Fibroblast of lung (primary cell): ENCODE results near the gene ARR3. TPM values are rescaled to one million over a fixed set of nuclear protein-coding genes. Genes with fewer than 3 reads are reported as not detected.

Experiments
- DNase-seq, 2 donors: peaks; one replicate each; pipeline versions ENCODE4 v3.0.0 to v3.0.0-alpha.2; 2010; ENCODE audit warnings: low read depth in 2 of 2
- H2AFZ ChIP-seq: 2 replicates; pipeline ENCODE4 v1.5.1; 2012; ENCODE audit warnings: low read length, control low read depth, inconsistent platforms
- H3K27ac ChIP-seq: 2 replicates; pipeline ENCODE4 v1.5.1; 2011; ENCODE audit warnings: low read length, control low read depth; ENCODE audit not compliant: insufficient read depth
- H3K27me3 ChIP-seq: 2 replicates; pipeline ENCODE4 v1.5.1; 2011; ENCODE audit warnings: mild to moderate bottlenecking, low read length; ENCODE audit not compliant: control insufficient read depth, insufficient read depth
- H3K36me3 ChIP-seq: 2 replicates; pipeline ENCODE4 v1.5.1; 2011; ENCODE audit warnings: low read length; ENCODE audit not compliant: control insufficient read depth, insufficient read depth
- H3K4me1 ChIP-seq: 2 replicates; pipeline ENCODE4 v1.5.1; 2011; ENCODE audit warnings: low read length; ENCODE audit not compliant: control insufficient read depth, insufficient read depth; ENCODE audit errors: extremely low read depth
- H3K4me2 ChIP-seq: 2 replicates; pipeline ENCODE4 v1.5.1; 2011; ENCODE audit warnings: low read length, control low read depth; ENCODE audit not compliant: insufficient read depth; ENCODE audit errors: extremely low read depth
- H3K4me3 ChIP-seq, 4 experiments: fragments of 200-600 bp in 1 of 4; sonication (generic) in 1 of 4; replicated peaks in 1 of 4; 2 replicates each; pipeline ENCODE4 v1.5.1; 2011 to 2016; ENCODE audit warnings: low read length in 4 of 4, low read depth in 3 of 4, mild to moderate bottlenecking in 3 of 4, control low read depth in 2 of 4, inconsistent platforms in 1 of 4, mixed read lengths in 1 of 4; ENCODE audit not compliant: insufficient read depth in 1 of 4; ENCODE audit errors: control extremely low read depth in 1 of 4
- H3K79me2 ChIP-seq: 2 replicates; pipeline ENCODE4 v1.5.1; 2012; ENCODE audit warnings: mild to moderate bottlenecking, low read length, inconsistent platforms; ENCODE audit not compliant: control insufficient read depth, insufficient read depth
- H3K9ac ChIP-seq: 2 replicates; pipeline ENCODE4 v1.5.1; 2011; ENCODE audit warnings: mild to moderate bottlenecking, low read length, control low read depth; ENCODE audit not compliant: insufficient read depth
- H3K9me3 ChIP-seq: 2 replicates; pipeline ENCODE4 v1.5.1; 2012; ENCODE audit warnings: low read depth, low read length; ENCODE audit not compliant: control insufficient read depth, insufficient read depth
- H4K20me1 ChIP-seq: 2 replicates; pipeline ENCODE4 v1.5.1; 2011; ENCODE audit warnings: low read length; ENCODE audit not compliant: control insufficient read depth, insufficient read depth; ENCODE audit errors: extremely low read depth
- CTCF ChIP-seq, 2 donors: IDR thresholded peaks in 1 of 2; conservative IDR thresholded peaks in 1 of 2; 1 replicate in 1 of 2; 2 replicates in 1 of 2; pipeline ENCODE4 v1.5.1; 2011 to 2012; ENCODE audit warnings: low read length in 2 of 2, control low read depth in 1 of 2, inconsistent platforms in 1 of 2, low read depth in 1 of 2, mild to moderate bottlenecking in 1 of 2
- EZH2 ChIP-seq: IDR thresholded peaks from 2 replicates; pipeline ENCODE4 v1.5.1; 2012; ENCODE audit warnings: low read length, control low read depth, mild to moderate bottlenecking; ENCODE audit errors: missing control alignments
- polyA plus RNA-seq, 2 donors: library from polyadenylated mRNA; depleted of rRNA in 1 of 2; stranded (reverse) in 1 of 2; unstranded in 1 of 2; fragments of >200 nt; gene quantifications; 2 replicates each; pipeline ENCODE4 v1.2.1, GENCODE V29; 2011 to 2012; ENCODE audit warnings: missing spikeins in 1 of 2
- total RNA-seq: library from RNA; depleted of rRNA; stranded (reverse); fragments of >200 nt; gene quantifications from 2 replicates; pipeline ENCODE4 v1.2.1, GENCODE V29; 2014

The ARR3 gene
- total and polyA plus RNA-seq, 2 donors (not counting 1 experiment from before 2014, with no cell fraction given): not detected

GRCh38 chrX:70289168-70289792, 21.1 kb downstream of the ARR3 start:
- no peaks in the 10 kb centered on the region for H4K20me1 ChIP-seq
- H3K36me3 ChIP-seq: peaks cover 3% of the 10 kb centered on the region
- H3K4me2 ChIP-seq: peak overlapping the region; percentile 78
- H3K27me3 ChIP-seq: no peaks in the 10 kb centered on the region
- H3K4me3 ChIP-seq: peak overlapping the region; percentile 62 to 89 (median 73)
- DNase-seq: peak in 1 of 2 donors; percentile 18
- H3K9ac ChIP-seq: peak overlapping the region; percentile 53
- peak overlapping the region; percentile 74 for H3K27ac ChIP-seq
- H2AFZ ChIP-seq: peak overlapping the region; percentile 80
- no peaks in the 10 kb centered on the region for H3K9me3 ChIP-seq
- TF ChIP-seq EZH2 (no peak), CTCF (conservative IDR thresholded peaks at IDR 0.05 in 1 of 2, IDR thresholded peaks at IDR 0.05 in 1 of 2; ENCODE audit: low read depth in 1 of 2, low read length in 2 of 2) (no peak)
- H3K4me1 ChIP-seq: no peaks in the 10 kb centered on the region
- peaks cover 38% of the 10 kb centered on the region for H3K79me2 ChIP-seq

GRCh38 chrX:70289793-70290770, 21.9 kb downstream of the ARR3 start, which contains the start of the genes KIF4A and PDZD11:
Gene KIF4A, plus strand, starts transcription at chrX:70290104. Its CDS starts 355 bp downstream, at chrX:70290459.
Gene PDZD11, minus strand, starts transcription at chrX:70289927. Its CDS starts 586 bp downstream, at chrX:70289341.
- H3K27ac ChIP-seq: peak within 1 kb of the TSS; percentile 74
- H3K4me1 ChIP-seq: no peaks in the 10 kb centered on the region
- TF ChIP-seq CTCF (conservative IDR thresholded peaks at IDR 0.05 in 1 of 2, IDR thresholded peaks at IDR 0.05 in 1 of 2; ENCODE audit: low read depth in 1 of 2, low read length in 2 of 2): no peak
- no peak for TF ChIP-seq EZH2
- H3K4me2 ChIP-seq: peak within 1 kb of the TSS; percentile 85
- H3K36me3 ChIP-seq: peaks cover 3% of the 10 kb centered on the region
- H3K4me3 ChIP-seq: peak within 1 kb of the TSS; percentile 62 to 89 (median 73)
- no peaks in the 10 kb centered on the region for H3K9me3 ChIP-seq
- no peaks in the 10 kb centered on the region for H3K27me3 ChIP-seq
- peak; percentile 77 to 79 for DNase-seq
- H3K79me2 ChIP-seq: peaks cover 44% of the 10 kb centered on the region
- no peaks in the 10 kb centered on the region for H4K20me1 ChIP-seq
- peak within 1 kb of the TSS; percentile 80 for H2AFZ ChIP-seq
- peak within 1 kb of the TSS; percentile 53 for H3K9ac ChIP-seq

GRCh38 chrX:70292788-70293187, 24.7 kb downstream of the ARR3 start:
- peaks cover 53% of the 10 kb centered on the region for H3K79me2 ChIP-seq
- no peak overlapping the region for H3K4me3 ChIP-seq
- H2AFZ ChIP-seq: no peak overlapping the region
- TF ChIP-seq EZH2 (no peak), CTCF (conservative IDR thresholded peaks at IDR 0.05 in 1 of 2, IDR thresholded peaks at IDR 0.05 in 1 of 2; ENCODE audit: low read depth in 1 of 2, low read length in 2 of 2) (no peak)
- H3K4me2 ChIP-seq: peak overlapping the region; percentile 51
- H3K36me3 ChIP-seq: no peaks in the 10 kb centered on the region
- peak in 1 of 2 donors; percentile 31 for DNase-seq
- no peaks in the 10 kb centered on the region for H3K27me3 ChIP-seq
- H3K27ac ChIP-seq: no peak overlapping the region
- no peak overlapping the region for H3K9ac ChIP-seq
- H4K20me1 ChIP-seq: no peaks in the 10 kb centered on the region
- H3K4me1 ChIP-seq: no peaks in the 10 kb centered on the region
- H3K9me3 ChIP-seq: no peaks in the 10 kb centered on the region
